Inflammatory macrophage treated with lipopolysaccharide for 1 hour (primary cell): ENCODE measurements around the gene STAM.

Source experiments
- DNase-seq, 2 donors: peaks; one replicate each; pipeline ENCODE4 v3.0.0-alpha.2; 2020 to 2022

Gene STAM

DNA sequence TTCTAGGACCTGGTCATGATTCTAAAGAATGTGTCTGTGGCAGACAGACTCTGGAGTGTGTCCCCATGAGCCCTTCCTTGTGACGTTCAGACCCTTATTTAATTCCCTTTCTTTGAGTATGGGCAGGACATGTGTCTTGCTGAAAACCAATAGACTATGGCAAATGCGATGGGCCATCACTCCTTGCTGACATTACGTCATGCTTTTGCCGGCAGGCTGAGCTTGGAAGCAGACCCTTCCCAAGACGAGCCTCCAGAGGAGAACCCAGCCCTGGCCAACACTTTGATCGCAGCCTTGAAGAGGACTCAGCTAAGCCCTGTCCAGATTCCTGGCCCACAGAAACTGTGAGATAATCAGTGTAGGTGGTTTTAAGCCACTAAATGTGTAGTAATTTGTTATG lies 89.7 kb downstream of the STAM start:
- peak in 1 of 2 donors; percentile 8 for DNase-seq

GRCh38 chr10:17734432-17735080 lies 90.6 kb downstream of the STAM start:
- DNase-seq: no peak

- DNase-seq: no peak
Observed at GRCh38 chr10:17735166-17735941, 91.4 kb downstream of the STAM start.

GRCh38 chr10:17736223-17736622 lies 92.3 kb downstream of the STAM start:
- DNase-seq: no peak

GRCh38 chr10:17737027-17737965 lies 93.3 kb downstream of the STAM start:
- DNase-seq: peak; percentile 55 to 88

- DNase-seq: no peak
Observed at GRCh38 chr10:17740668-17741067, 96.7 kb downstream of the STAM start.

GRCh38 chr10:17742918-17743317 lies 99.0 kb downstream of the STAM start:
- DNase-seq: peak; percentile 23 to 84

GRCh38 chr10:17743437-17743836 lies 99.5 kb downstream of the STAM start:
- DNase-seq: peak in 1 of 2 donors; percentile 30

GRCh38 chr10:17744341-17744861 lies 100.5 kb downstream of the STAM start:
- peak; percentile 63 to 75 for DNase-seq

DNA sequence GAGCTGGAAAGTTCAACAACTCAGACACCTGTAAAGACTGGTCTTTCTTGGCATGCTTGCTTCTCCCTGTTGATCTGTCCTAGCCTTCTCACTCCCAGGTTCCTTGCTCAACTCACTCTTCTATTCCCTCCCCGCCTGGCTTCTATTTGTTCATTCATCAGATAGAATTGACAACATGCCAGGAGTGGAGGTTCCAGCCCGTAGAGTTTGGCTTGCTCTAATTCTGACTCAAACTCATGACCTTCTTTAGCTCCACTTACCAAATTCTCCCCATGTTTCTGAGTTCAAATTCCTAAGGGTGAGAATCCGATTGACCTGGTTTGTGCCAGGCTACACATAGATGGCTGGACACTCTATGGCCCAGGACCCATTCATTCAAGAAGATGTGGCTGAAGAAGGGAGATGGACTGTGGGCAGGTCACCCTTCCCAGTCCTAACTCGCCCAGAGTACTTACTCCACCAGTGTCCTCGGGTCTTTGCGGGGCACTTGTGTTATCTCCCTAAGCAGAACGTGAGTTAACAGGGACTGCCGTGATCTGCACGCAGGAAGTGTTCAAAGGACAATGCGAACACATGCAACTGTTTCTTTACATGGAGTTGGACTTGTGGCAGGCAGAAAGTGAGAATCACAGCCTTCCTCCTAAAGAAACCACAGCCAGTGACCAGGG lies 104.1 kb downstream of the STAM start:
- DNase-seq: no peak

GRCh38 chr10:17749890-17750289 lies 105.9 kb downstream of the STAM start:
- DNase-seq: no peak

- no peak for DNase-seq
Observed at GRCh38 chr10:17751781-17752445, 108.0 kb downstream of the STAM start, which contains the start of gene TMEM236. Gene TMEM236 (plus strand): TSS chr10:17752201. CDS start chr10:17752296, 95 bp downstream.

DNA sequence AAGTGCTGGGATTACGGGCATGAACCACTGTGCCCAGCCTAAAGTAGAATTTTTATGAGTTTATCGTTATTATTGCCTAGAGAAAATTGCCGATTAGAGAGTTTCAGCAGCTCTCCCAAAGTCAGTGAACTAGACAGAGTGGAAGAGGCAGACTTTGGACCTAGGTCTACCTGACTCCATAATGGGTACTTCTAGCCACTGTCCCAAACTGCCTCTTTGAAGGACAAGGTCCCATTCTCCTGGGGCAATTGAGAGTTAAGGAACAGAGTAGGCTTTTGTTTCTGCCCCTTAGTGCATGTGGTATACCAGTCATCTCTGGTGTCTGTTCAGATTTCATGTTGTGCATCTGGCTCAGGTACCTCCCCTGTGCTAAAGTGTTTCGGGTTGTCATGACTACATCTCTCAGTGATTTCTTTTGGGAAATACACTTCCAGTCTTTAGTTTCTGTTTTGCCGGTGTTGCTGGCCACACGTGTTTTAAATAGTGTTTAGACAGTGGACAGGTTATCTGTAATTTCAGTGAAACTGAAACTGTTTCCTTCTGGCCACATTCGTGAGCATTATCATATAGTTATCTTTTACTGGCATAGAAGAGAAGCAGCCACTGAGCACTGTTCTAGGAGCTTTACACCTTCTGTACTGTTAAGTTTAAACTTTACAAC lies 112.7 kb downstream of the STAM start:
- DNase-seq: no peak

- DNase-seq: no peak
Observed at GRCh38 chr10:17758200-17758599, 114.2 kb downstream of the STAM start.

GRCh38 chr10:17758896-17759295 lies 114.9 kb downstream of the STAM start:
- DNase-seq: no peak

DNA sequence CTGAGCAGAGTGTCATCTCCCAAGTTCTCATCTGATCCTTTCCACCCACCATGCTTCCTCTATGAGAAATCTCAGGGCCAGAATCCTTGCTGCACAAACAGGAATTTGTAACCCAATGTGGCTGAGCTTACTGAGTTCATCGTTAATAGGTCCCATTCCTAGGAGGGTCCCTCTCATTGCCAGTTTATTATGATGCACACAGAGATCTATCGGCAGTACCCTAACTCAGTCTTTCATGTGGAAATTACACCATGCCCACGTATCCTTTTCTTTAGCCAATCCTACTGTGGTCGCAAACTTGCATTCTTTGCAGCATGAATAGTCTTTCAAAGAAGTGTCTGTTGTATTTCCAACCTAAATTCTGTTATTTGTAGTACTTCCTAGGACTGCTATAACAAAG lies 120.2 kb downstream of the STAM start:
- peak; percentile 25 to 45 for DNase-seq

DNA sequence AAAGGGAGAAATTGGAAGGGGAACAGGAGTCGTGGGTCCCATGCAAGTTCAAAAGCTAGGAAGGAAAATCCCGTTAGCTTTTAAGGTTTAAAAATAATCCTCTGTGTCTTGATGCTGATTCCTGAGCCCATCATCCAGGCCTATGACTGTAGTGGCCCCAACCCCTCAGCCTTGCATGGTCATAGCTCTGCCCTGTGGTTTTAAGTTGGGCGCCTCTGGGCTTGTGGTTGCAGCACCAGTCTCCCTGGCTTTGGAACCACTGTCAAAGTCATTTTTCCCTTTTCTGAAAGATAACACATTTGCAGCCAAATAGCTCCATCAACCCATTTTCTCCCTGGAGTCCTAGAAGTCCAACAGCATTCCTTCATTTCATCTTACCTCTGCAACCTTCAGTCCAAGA lies 121.7 kb downstream of the STAM start:
- no peak for DNase-seq
